Hepatocyte (in vitro differentiated cells): Measurements from ENCODE around the gene PSD. TPM values are rescaled to one million over a fixed set of nuclear protein-coding genes. Genes with fewer than 3 reads are reported as not detected.

Source experiments
- DNase-seq: peaks from one replicate; pipeline ENCODE4 v3.0.0-alpha.2; 2016; ENCODE audit warnings: low spot score
- H2AFZ ChIP-seq: fragments of 200-600 bp; sonication (generic); 2 replicates; pipeline ENCODE4 v1.6.0; 2016; ENCODE audit warnings: antibody characterized with exemption, mild to moderate bottlenecking
- H3K27ac ChIP-seq: fragments of 200-600 bp; sonication (generic); 2 replicates; pipeline ENCODE4 v1.5.1; 2016; ENCODE audit warnings: mild to moderate bottlenecking
- H3K27me3 ChIP-seq: fragments of 200-600 bp; sonication (generic); 2 replicates; pipeline ENCODE4 v1.6.1; 2016
- H3K36me3 ChIP-seq: fragments of 200-600 bp; sonication (generic); replicated peaks from 2 replicates; pipeline ENCODE4 v1.5.1; 2016; ENCODE audit warnings: low read depth; ENCODE audit not compliant: insufficient read depth
- H3K4me1 ChIP-seq: fragments of 200-600 bp; sonication (generic); 2 replicates; pipeline ENCODE4 v1.5.1; 2016; ENCODE audit warnings: mild to moderate bottlenecking, moderate library complexity; ENCODE audit not compliant: insufficient read depth
- H3K4me2 ChIP-seq: fragments of 200-600 bp; sonication (generic); 2 replicates; pipeline ENCODE4 v1.6.0; 2016
- H3K4me3 ChIP-seq: fragments of 200-600 bp; sonication (generic); 2 replicates; pipeline ENCODE4 v1.5.1; 2016; ENCODE audit warnings: mild to moderate bottlenecking
- H3K79me2 ChIP-seq: fragments of 200-600 bp; sonication (generic); 2 replicates; pipeline ENCODE4 v1.6.0; 2017; ENCODE audit warnings: mild to moderate bottlenecking
- H3K9me2 ChIP-seq: fragments of 200-600 bp; sonication (generic); replicated peaks from 2 replicates; pipeline ENCODE4 v1.6.0; 2017; ENCODE audit warnings: mild to moderate bottlenecking; ENCODE audit not compliant: insufficient read depth
- H3K9me3 ChIP-seq: fragments of 200-600 bp; sonication (generic); 2 replicates; pipeline ENCODE4 v1.5.1; 2016; ENCODE audit warnings: low read depth, mild to moderate bottlenecking
- H4K20me1 ChIP-seq: fragments of 200-600 bp; sonication (generic); 2 replicates; pipeline ENCODE4 v1.6.0; 2016; ENCODE audit warnings: mild to moderate bottlenecking; ENCODE audit not compliant: insufficient read depth, poor library complexity, severe bottlenecking
- CTCF ChIP-seq: fragments of 200-600 bp; sonication (generic); IDR thresholded peaks from 2 replicates; pipeline ENCODE4 v1.5.1; 2016; ENCODE audit warnings: antibody characterized with exemption, mild to moderate bottlenecking; ENCODE audit not compliant: poor library complexity
- EZH2 ChIP-seq: fragments of 200-600 bp; sonication (generic); IDR thresholded peaks from 2 replicates; pipeline ENCODE4 v1.6.1; 2016; ENCODE audit warnings: antibody characterized with exemption, mild to moderate bottlenecking, borderline replicate concordance
- EZH2phosphoT487 ChIP-seq: fragments of 200-600 bp; sonication (generic); IDR thresholded peaks from one replicate; pipeline ENCODE4 v1.6.1; 2018; ENCODE audit warnings: antibody characterized with exemption, mild to moderate bottlenecking, low read depth, moderate library complexity; ENCODE audit not compliant: unreplicated experiment, severe bottlenecking
- WGBS: methylation state at CpG from one replicate; pipeline ENCODE4 v1.1.6; 2016; ENCODE audit warnings: low lambda C conversion rate; ENCODE audit errors: missing lambda C conversion rate; 5-methylcytosine and 5-hydroxymethylcytosine counted together
- polyA plus RNA-seq: library from polyadenylated mRNA; unstranded; fragments of >200 nt; fragmentation: Nextera tagmentation; extraction: Ambion mirVana; gene quantifications from 2 replicates; pipeline ENCODE4 v1.2.1, GENCODE V29; 2016
- total RNA-seq: library from RNA; depleted of rRNA; stranded (reverse); fragments of >200 nt; gene quantifications from 2 replicates; pipeline ENCODE4 v1.2.3, GENCODE V29; 2014

PSD gene
- total and polyA plus RNA-seq, 2 experiments from 2014 or later = 13.1 to 20.1 TPM

DNA sequence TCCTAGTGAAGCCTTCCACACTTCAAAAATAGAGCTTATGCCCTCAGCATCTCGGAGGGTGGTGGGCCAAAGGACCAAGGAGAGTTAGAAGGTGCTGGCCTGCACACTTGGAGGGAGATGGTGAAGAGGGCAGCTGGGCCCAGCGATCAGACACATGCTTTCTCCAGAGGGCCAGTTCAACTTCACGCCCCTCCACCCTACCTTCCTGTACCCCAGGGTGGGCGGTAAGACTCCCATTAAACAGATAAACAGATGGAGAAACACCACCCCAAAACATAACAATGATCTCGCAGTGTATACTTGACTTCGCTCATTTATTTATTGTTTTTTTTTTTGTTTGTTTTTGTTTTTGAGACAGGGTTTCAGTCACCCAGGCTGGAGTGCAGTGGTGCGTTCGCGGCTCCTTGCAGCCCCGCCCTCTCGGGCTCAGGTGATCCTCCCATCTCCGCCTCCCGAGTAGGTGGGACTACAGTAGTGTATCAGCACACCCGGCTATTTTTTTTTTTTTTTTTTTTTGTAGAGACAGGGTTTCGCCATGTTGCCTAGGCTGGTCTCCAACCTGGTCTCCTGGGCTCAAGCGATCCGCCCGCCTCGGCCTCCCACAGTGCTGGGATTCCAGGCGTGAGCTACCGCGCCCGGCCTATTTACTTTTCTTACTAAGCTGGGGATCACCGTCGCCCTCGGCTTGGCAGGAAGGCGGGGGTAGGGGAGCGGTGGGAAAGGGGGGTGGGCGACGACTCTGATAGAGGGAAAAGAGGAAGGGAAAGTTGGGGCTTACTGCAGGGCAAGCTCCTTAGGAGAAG lies 30.9 kb upstream of the PSD start:
- H3K9me2 ChIP-seq = no peaks in the 10 kb centered on the region
- WGBS = 12% methylated on average over 29 of the region's 30 CpGs
- DNase-seq = peak; percentile 91
- no peaks in the 10 kb centered on the region for H3K27me3 ChIP-seq
- peak overlapping the region; percentile 96 for H3K27ac ChIP-seq
- peak overlapping the region; percentile 96 for H2AFZ ChIP-seq
- H3K4me1 ChIP-seq = peaks cover 19% of the 10 kb centered on the region
- no peak for TF ChIP-seq CTCF
- no peak for TF ChIP-seq EZH2phosphoT487
- TF ChIP-seq EZH2 = no peak
- no peaks in the 10 kb centered on the region for H3K36me3 ChIP-seq
- peaks cover 19% of the 10 kb centered on the region for H3K79me2 ChIP-seq
- H3K4me3 ChIP-seq = peak overlapping the region; percentile 60
- H3K4me2 ChIP-seq = peak overlapping the region; percentile 98
- H4K20me1 ChIP-seq = no peaks in the 10 kb centered on the region
- no peaks in the 10 kb centered on the region for H3K9me3 ChIP-seq

DNA sequence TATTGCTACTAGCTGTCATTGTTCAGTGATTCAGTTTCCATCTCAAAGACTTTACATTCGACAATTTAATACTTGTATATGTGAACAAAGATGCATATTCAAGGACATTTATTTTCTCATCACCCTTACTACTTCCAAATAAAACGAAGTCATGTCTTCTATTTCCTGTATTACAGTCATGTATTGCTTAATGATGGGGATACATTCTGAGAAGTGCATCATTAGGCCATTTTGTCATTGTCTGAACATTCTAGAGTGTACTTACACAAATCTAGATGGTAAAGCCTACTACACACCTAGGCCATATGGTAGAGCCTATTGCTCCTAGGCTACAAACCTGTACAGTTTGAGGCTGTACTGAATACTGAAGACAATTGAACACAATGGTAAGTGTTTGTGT lies 26.3 kb upstream of the PSD start:
- H3K9me2 ChIP-seq = no peaks in the 10 kb centered on the region
- H3K4me3 ChIP-seq = no peak overlapping the region
- H3K27me3 ChIP-seq = no peaks in the 10 kb centered on the region
- H3K4me2 ChIP-seq = no peak overlapping the region
- H4K20me1 ChIP-seq = no peaks in the 10 kb centered on the region
- WGBS = 91% methylated on average over 2 of the region's 2 CpGs
- no peak overlapping the region for H2AFZ ChIP-seq
- DNase-seq = no peak
- no peak for TF ChIP-seq EZH2phosphoT487
- TF ChIP-seq CTCF = no peak
- TF ChIP-seq EZH2 = no peak
- H3K27ac ChIP-seq = no peak overlapping the region
- peaks cover 4% of the 10 kb centered on the region for H3K79me2 ChIP-seq
- no peaks in the 10 kb centered on the region for H3K9me3 ChIP-seq
- no peaks in the 10 kb centered on the region for H3K36me3 ChIP-seq
- H3K4me1 ChIP-seq = no peaks in the 10 kb centered on the region

GRCh38 chr10:102438374-102438773 lies 19.8 kb upstream of the PSD start:
- Histone ChIP-seq H3K36me3 (no peaks in the 10 kb centered on the region), H3K4me2 (no peak overlapping the region), H3K27me3 (no peaks in the 10 kb centered on the region), H4K20me1 (no peaks in the 10 kb centered on the region), H3K4me3 (no peak overlapping the region), H3K79me2 (no peaks in the 10 kb centered on the region), H3K9me2 (no peaks in the 10 kb centered on the region), H3K9me3 (no peaks in the 10 kb centered on the region), H3K27ac (no peak overlapping the region), H2AFZ (no peak overlapping the region), H3K4me1 (peaks cover 23% of the 10 kb centered on the region)
- TF ChIP-seq EZH2phosphoT487 (no peak), EZH2 (no peak)
- DNase-seq = no peak
- WGBS = 69% methylated on average over 1 of the region's 1 CpG

DNA sequence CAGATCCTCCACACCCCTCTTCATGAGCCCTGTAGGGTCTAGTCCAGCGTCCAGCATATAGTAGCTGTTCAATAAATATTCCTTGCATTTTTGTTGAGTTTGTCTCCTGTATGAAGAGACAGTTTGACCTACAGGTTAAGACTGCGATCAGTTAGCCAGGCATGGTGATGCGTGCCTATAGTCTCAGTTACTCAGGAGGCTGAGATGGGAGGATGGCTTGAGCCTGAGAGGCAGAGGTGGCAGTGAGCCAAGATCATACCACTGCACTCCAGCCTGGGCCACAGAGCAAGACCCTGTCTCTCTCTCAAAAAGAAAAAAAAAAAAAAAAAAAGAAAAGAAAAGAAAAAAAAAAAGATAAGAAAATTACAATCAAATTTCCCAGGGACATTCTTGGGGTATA lies 18.9 kb upstream of the PSD start:
- no peak overlapping the region for H3K27ac ChIP-seq
- peaks cover 23% of the 10 kb centered on the region for H3K4me1 ChIP-seq
- no peaks in the 10 kb centered on the region for H4K20me1 ChIP-seq
- no peak overlapping the region for H3K4me3 ChIP-seq
- no peaks in the 10 kb centered on the region for H3K79me2 ChIP-seq
- no peak for DNase-seq
- TF ChIP-seq EZH2 (no peak), EZH2phosphoT487 (no peak)
- no peak overlapping the region for H3K4me2 ChIP-seq
- H3K9me2 ChIP-seq = no peaks in the 10 kb centered on the region
- no peaks in the 10 kb centered on the region for H3K9me3 ChIP-seq
- H3K27me3 ChIP-seq = no peaks in the 10 kb centered on the region
- H3K36me3 ChIP-seq = no peaks in the 10 kb centered on the region
- H2AFZ ChIP-seq = no peak overlapping the region
- 96% methylated on average over 3 of the region's 3 CpGs for WGBS
